GM23338 (cell line): ENCODE data around the gene CD244. TPM values are rescaled to one million over a fixed set of nuclear protein-coding genes. Genes with fewer than 3 reads are reported as not detected.

Experiments
- ATAC-seq: fragments of 200-7000 bp; cut with Tn5 transposase; 3 replicates; pipeline ENCODE4 v1.9.1; 2020
- DNase-seq: peaks from one replicate; pipeline ENCODE4 v3.0.0-alpha.2; 2015; ENCODE audit warnings: low spot score
- H2AFZ ChIP-seq: fragments of 200-600 bp; sonication (generic); 2 replicates; pipeline ENCODE4 v1.8.0; 2016; ENCODE audit warnings: antibody characterized with exemption, mild to moderate bottlenecking, moderate library complexity
- H3F3A ChIP-seq: fragments of 200-600 bp; sonication (generic); replicated peaks from 2 replicates; pipeline ENCODE4 v1.8.0; 2017; ENCODE audit warnings: antibody characterized with exemption, mixed run types, low read depth
- H3K27ac ChIP-seq: fragments of 200-600 bp; sonication (generic); 2 replicates; pipeline ENCODE4 v1.6.1; 2016; ENCODE audit warnings: low read depth
- H3K27me3 ChIP-seq: fragments of 200-600 bp; sonication (generic); 2 replicates; pipeline ENCODE4 v1.8.0; 2016; ENCODE audit warnings: mild to moderate bottlenecking, mixed run types, moderate library complexity; ENCODE audit not compliant: insufficient read depth
- H3K36me3 ChIP-seq: fragments of 200-600 bp; sonication (generic); 2 replicates; pipeline ENCODE4 v1.8.0; 2016; ENCODE audit warnings: mild to moderate bottlenecking; ENCODE audit not compliant: insufficient read depth
- H3K4me1 ChIP-seq: fragments of 200-600 bp; sonication (generic); 2 replicates; pipeline ENCODE4 v1.8.0; 2016; ENCODE audit warnings: mild to moderate bottlenecking, moderate library complexity; ENCODE audit not compliant: insufficient read depth
- H3K4me2 ChIP-seq: fragments of 200-600 bp; sonication (generic); 2 replicates; pipeline ENCODE4 v1.7.1; 2017; ENCODE audit warnings: mixed run types
- H3K4me3 ChIP-seq: fragments of 200-600 bp; sonication (generic); 2 replicates; pipeline ENCODE4 v1.6.1; 2016; ENCODE audit warnings: mixed run types
- H3K79me2 ChIP-seq: fragments of 200-600 bp; sonication (generic); replicated peaks from 2 replicates; pipeline ENCODE4 v1.8.0; 2017; ENCODE audit warnings: mild to moderate bottlenecking; ENCODE audit not compliant: insufficient read depth
- H3K9me2 ChIP-seq: fragments of 200-600 bp; sonication (generic); 2 replicates; pipeline ENCODE4 v1.8.0; 2017; ENCODE audit not compliant: insufficient read depth
- H4K20me1 ChIP-seq: fragments of 200-600 bp; sonication (generic); replicated peaks from 2 replicates; pipeline ENCODE4 v1.8.0; 2017; ENCODE audit warnings: mild to moderate bottlenecking; ENCODE audit not compliant: insufficient read depth
- H3K27ac Mint-ChIP-seq: 2 replicates; pipeline ENCODE4 v1.8.0; 2020; ENCODE audit warnings: inconsistent platforms, mild to moderate bottlenecking, moderate library complexity, mixed read lengths
- H3K27me3 Mint-ChIP-seq: 3 replicates; pipeline ENCODE4 v1.8.0; 2022; ENCODE audit warnings: low read depth, mild to moderate bottlenecking, moderate library complexity, mixed read lengths, inconsistent platforms; ENCODE audit not compliant: insufficient read depth, poor library complexity
- H3K36me3 Mint-ChIP-seq: 3 replicates; pipeline ENCODE4 v1.8.0; 2021; ENCODE audit warnings: low read depth, mild to moderate bottlenecking, inconsistent platforms, moderate library complexity, mixed read lengths
- H3K4me1 Mint-ChIP-seq: 3 replicates; pipeline ENCODE4 v1.8.0; 2020; ENCODE audit warnings: mild to moderate bottlenecking, inconsistent platforms, mixed read lengths
- H3K4me3 Mint-ChIP-seq: 3 replicates; pipeline ENCODE4 v1.8.0; 2021; ENCODE audit warnings: moderate library complexity, mild to moderate bottlenecking, inconsistent platforms, mixed read lengths
- H3K9me3 Mint-ChIP-seq: 3 replicates; pipeline ENCODE4 v1.8.0; 2020; ENCODE audit warnings: moderate library complexity, mild to moderate bottlenecking, inconsistent platforms, mixed read lengths
- CREB1 ChIP-seq: fragments of 250-450 bp; sonication (Bioruptor Pico); IDR thresholded peaks from 2 replicates; pipeline ENCODE4 v1.5.0; 2020; ENCODE audit warnings: low read depth, mild to moderate bottlenecking, moderate library complexity
- CTCF ChIP-seq, 2 experiments: fragments of 200-600 bp in 1 of 2; sonication (generic) in 1 of 2; conservative IDR thresholded peaks; 2 replicates each; pipeline versions ENCODE4 v1.5.1 to v1.6.1; 2016 to 2017; ENCODE audit warnings: antibody characterized with exemption in 2 of 2, low read depth in 2 of 2, mild to moderate bottlenecking in 2 of 2, moderate library complexity in 1 of 2
- ETS1 ChIP-seq: IDR thresholded peaks from 2 replicates; pipeline ENCODE4 v1.6.1; 2016; ENCODE audit warnings: antibody characterized with exemption
- EZH2 ChIP-seq: fragments of 200-600 bp; sonication (generic); IDR thresholded peaks from one replicate; pipeline ENCODE4 v1.8.0; 2017; ENCODE audit warnings: antibody characterized with exemption, mild to moderate bottlenecking, low read depth; ENCODE audit not compliant: unreplicated experiment
- EZH2phosphoT487 ChIP-seq: fragments of 200-600 bp; sonication (generic); IDR thresholded peaks from one replicate; pipeline ENCODE4 v1.8.1; 2018; ENCODE audit warnings: antibody characterized with exemption; ENCODE audit not compliant: unreplicated experiment
- JUNB ChIP-seq: IDR thresholded peaks from one replicate; pipeline ENCODE4 v1.6.1; 2016; ENCODE audit warnings: antibody characterized with exemption; ENCODE audit not compliant: unreplicated experiment
- NANOG ChIP-seq: IDR thresholded peaks from 2 replicates; pipeline ENCODE4 v1.6.1; 2016; ENCODE audit warnings: antibody characterized with exemption, borderline replicate concordance
- POLR2AphosphoS5 ChIP-seq: IDR thresholded peaks from 2 replicates; pipeline ENCODE4 v1.6.1; 2016; ENCODE audit warnings: antibody characterized with exemption, low read depth
- REST ChIP-seq: IDR thresholded peaks from one replicate; pipeline ENCODE4 v1.6.1; 2018; ENCODE audit warnings: antibody characterized with exemption; ENCODE audit not compliant: unreplicated experiment
- STAT1 ChIP-seq: IDR thresholded peaks from one replicate; pipeline ENCODE4 v1.6.1; 2016; ENCODE audit warnings: antibody characterized with exemption; ENCODE audit not compliant: unreplicated experiment
- ZNF114 ChIP-seq: fragments of 250-450 bp; sonication (Bioruptor Pico); IDR thresholded peaks from 2 replicates; pipeline ENCODE4 v1.5.0; 2020; ENCODE audit warnings: mild to moderate bottlenecking, moderate library complexity
- ZNF331 ChIP-seq: fragments of 250-450 bp; sonication (Bioruptor Pico); IDR thresholded peaks from 2 replicates; pipeline ENCODE4 v1.5.0; 2020; ENCODE audit warnings: low read depth, mild to moderate bottlenecking, moderate library complexity
- ZNF462 ChIP-seq: fragments of 250-450 bp; sonication (Bioruptor Pico); IDR thresholded peaks from 2 replicates; pipeline ENCODE4 v1.5.0; 2020; ENCODE audit warnings: mild to moderate bottlenecking, moderate library complexity
- polyA plus RNA-seq: library from polyadenylated mRNA; unstranded; fragments of >200 nt; fragmentation: Nextera tagmentation; extraction: Ambion mirVana; gene quantifications from 2 replicates; pipeline ENCODE4 v1.2.1, GENCODE V29; 2016
- total RNA-seq: library from RNA; depleted of rRNA; stranded (reverse); fragments of >200 nt; shearing (Covaris generic); gene quantifications from 2 replicates; pipeline ENCODE4 v1.2.3, GENCODE V29; 2014

CD244 gene
- total and polyA plus RNA-seq, 2 experiments from 2014 or later: not detected

GRCh38 chr1:160835751-160836150 lies 26.9 kb downstream of the CD244 start:
- no peaks in the 10 kb centered on the region for H3K36me3 ChIP-seq
- no peaks in the 10 kb centered on the region for H4K20me1 ChIP-seq
- ATAC-seq (no peak), DNase-seq (no peak)
- H3K27ac ChIP-seq: no peak overlapping the region
- H3K4me2 ChIP-seq: no peak overlapping the region
- no peak overlapping the region for H3K4me3 ChIP-seq
- no peaks in the 10 kb centered on the region for H3K27me3 ChIP-seq
- H3K4me1 ChIP-seq: peaks cover 11% of the 10 kb centered on the region
- Mint-ChIP-seq H3K9me3 (no peaks in the 10 kb centered on the region), H3K4me3 (no peak overlapping the region), H3K27ac (no peak overlapping the region), H3K27me3 (peaks cover 4% of the 10 kb centered on the region), H3K4me1 (peaks cover 16% of the 10 kb centered on the region), H3K36me3 (no peaks in the 10 kb centered on the region)
- H3F3A ChIP-seq: no peaks in the 10 kb centered on the region
- no peak for TF ChIP-seq EZH2phosphoT487
- TF ChIP-seq NANOG: no peak
- no peak for TF ChIP-seq STAT1
- no peak for TF ChIP-seq ZNF114 (CRISPR knock-in tag)
- TF ChIP-seq JUNB: no peak
- no peak for TF ChIP-seq EZH2
- no peak for TF ChIP-seq CREB1 (CRISPR knock-in tag)
- TF ChIP-seq ZNF331 (CRISPR knock-in tag): no peak
- no peak for TF ChIP-seq ETS1
- TF ChIP-seq POLR2AphosphoS5: no peak
- TF ChIP-seq REST: no peak
- TF ChIP-seq ZNF462 (CRISPR knock-in tag): no peak
- no peak for TF ChIP-seq CTCF (conservative IDR thresholded peaks at IDR 0.05; ENCODE audit: low read depth in 2 of 2)
- H3K79me2 ChIP-seq: no peaks in the 10 kb centered on the region
- 0 out of 2 replicates have a peak overlapping the region, but pooled peaks have one; percentile 94 for H2AFZ ChIP-seq
- no peaks in the 10 kb centered on the region for H3K9me2 ChIP-seq
